NB4 (cell line): ENCODE results near the gene CALML5.

Experiments
- POLR2A ChIP-seq: IDR thresholded peaks from 2 replicates; pipeline ENCODE4 v1.6.1; 2011; ENCODE audit warnings: mild to moderate bottlenecking; ENCODE audit not compliant: insufficient read length; ENCODE audit errors: extremely low read depth
- TF ChIP-seq, protein P1 (sequence below): IDR thresholded peaks from one replicate; pipeline ENCODE4 v1.5.1; 2012; ENCODE audit warnings: low read depth, low read length
- TF ChIP-seq, protein P2 (sequence below): IDR thresholded peaks from 2 replicates; pipeline ENCODE4 v1.6.1; 2011; ENCODE audit warnings: low read depth, low read length

GRCh38 chr10:5497948-5498730 lies 1.2 kb downstream of the CALML5 start:
- TF ChIP-seq, protein P1, sequence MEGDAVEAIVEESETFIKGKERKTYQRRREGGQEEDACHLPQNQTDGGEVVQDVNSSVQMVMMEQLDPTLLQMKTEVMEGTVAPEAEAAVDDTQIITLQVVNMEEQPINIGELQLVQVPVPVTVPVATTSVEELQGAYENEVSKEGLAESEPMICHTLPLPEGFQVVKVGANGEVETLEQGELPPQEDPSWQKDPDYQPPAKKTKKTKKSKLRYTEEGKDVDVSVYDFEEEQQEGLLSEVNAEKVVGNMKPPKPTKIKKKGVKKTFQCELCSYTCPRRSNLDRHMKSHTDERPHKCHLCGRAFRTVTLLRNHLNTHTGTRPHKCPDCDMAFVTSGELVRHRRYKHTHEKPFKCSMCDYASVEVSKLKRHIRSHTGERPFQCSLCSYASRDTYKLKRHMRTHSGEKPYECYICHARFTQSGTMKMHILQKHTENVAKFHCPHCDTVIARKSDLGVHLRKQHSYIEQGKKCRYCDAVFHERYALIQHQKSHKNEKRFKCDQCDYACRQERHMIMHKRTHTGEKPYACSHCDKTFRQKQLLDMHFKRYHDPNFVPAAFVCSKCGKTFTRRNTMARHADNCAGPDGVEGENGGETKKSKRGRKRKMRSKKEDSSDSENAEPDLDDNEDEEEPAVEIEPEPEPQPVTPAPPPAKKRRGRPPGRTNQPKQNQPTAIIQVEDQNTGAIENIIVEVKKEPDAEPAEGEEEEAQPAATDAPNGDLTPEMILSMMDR = no peak
- TF ChIP-seq POLR2A = no peak
- TF ChIP-seq, protein P2, sequence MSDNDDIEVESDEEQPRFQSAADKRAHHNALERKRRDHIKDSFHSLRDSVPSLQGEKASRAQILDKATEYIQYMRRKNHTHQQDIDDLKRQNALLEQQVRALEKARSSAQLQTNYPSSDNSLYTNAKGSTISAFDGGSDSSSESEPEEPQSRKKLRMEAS = no peak
